GM18951 (cell line): ENCODE measurements around the gene RBM15.

ENCODE experiments used
- POLR2A ChIP-seq: IDR thresholded peaks from 4 replicates; pipeline ENCODE4 v1.6.1; 2011; ENCODE audit warnings: mild to moderate bottlenecking; ENCODE audit not compliant: insufficient read length, insufficient read depth; ENCODE audit errors: extremely low read depth
- in situ Hi-C: fragments of 300-500 bp; cut with MboI; formaldehyde crosslinking; loops from one replicate; pipeline ENCODE4 v1.12.0; 2022; ENCODE audit warnings: low sequenced_read_pairs, mixed read lengths, inconsistent platforms; ENCODE audit not compliant: unreplicated experiment

RBM15 gene, protein sequence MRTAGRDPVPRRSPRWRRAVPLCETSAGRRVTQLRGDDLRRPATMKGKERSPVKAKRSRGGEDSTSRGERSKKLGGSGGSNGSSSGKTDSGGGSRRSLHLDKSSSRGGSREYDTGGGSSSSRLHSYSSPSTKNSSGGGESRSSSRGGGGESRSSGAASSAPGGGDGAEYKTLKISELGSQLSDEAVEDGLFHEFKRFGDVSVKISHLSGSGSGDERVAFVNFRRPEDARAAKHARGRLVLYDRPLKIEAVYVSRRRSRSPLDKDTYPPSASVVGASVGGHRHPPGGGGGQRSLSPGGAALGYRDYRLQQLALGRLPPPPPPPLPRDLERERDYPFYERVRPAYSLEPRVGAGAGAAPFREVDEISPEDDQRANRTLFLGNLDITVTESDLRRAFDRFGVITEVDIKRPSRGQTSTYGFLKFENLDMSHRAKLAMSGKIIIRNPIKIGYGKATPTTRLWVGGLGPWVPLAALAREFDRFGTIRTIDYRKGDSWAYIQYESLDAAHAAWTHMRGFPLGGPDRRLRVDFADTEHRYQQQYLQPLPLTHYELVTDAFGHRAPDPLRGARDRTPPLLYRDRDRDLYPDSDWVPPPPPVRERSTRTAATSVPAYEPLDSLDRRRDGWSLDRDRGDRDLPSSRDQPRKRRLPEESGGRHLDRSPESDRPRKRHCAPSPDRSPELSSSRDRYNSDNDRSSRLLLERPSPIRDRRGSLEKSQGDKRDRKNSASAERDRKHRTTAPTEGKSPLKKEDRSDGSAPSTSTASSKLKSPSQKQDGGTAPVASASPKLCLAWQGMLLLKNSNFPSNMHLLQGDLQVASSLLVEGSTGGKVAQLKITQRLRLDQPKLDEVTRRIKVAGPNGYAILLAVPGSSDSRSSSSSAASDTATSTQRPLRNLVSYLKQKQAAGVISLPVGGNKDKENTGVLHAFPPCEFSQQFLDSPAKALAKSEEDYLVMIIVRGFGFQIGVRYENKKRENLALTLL

DNA sequence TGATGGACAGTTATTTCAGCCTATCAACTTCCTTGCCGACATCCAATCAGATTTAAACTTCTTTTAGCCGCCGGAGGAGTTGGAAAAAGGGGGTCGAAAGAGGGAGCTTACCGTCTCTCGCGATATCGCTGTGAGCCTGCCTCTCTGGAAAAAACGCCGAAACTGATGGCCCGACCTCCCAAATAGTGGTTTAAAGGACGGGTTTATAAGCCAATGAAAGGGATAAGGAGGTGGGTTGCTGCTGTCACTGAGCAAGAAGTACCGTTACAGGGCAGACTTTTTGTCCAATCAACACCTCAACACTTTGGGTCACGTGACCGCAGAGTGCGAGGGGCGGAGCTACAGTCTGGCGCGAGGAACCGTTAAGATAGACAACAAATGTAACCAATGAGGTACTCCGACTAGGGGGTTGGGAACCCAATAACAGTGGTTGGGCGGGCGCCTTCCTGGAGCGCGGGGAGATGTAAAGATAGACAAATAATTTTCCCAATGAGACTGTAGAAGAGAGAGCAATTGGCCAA lies at the start of gene RBM15:
RBM15 (plus strand) TSS at position 492 of the 521 bp plus-strand sequence; CDS start at position 521, 29 bp downstream.
- TF ChIP-seq POLR2A: no peak
- in situ Hi-C loops: no loop called here

DNA sequence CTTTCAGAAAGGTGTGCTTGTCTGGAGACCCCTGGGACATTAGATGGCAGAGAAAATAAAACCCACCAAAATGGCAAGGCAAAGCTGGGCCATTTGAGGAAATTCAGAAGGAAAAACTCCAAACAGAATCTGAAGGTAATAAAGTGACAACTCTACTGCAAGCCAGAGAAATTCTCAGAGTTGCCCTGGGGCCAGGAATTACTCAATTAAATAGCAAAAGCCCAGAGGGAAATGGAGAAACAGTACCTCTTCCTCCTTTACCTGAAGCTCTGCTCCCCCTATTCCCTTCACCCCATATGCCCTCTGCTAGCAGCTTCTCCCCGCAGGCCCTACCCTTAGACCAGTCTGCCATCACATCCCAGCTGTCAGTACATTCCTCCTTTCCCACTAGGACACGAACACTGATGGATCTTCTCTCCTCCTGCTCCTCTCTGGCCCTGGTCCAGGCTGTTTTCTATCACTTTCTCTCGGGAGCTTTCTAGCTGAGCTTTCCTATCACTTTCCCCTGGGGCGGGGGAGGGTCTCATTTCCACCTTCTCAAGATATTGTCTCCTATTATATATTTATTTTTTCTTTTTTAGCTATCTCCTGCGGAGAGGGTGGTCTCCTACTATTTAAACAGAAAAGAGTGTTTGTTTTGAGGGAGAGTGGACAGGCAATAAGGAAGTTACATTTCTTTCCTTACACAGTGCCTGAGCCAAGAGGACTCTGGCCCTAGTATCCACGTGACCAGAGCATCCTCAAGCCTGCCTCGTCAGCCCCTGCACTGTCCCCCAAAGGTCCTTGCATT lies 47.7 kb upstream of the RBM15 start:
- in situ Hi-C loops: no loop called here
- TF ChIP-seq POLR2A: no peak

DNA sequence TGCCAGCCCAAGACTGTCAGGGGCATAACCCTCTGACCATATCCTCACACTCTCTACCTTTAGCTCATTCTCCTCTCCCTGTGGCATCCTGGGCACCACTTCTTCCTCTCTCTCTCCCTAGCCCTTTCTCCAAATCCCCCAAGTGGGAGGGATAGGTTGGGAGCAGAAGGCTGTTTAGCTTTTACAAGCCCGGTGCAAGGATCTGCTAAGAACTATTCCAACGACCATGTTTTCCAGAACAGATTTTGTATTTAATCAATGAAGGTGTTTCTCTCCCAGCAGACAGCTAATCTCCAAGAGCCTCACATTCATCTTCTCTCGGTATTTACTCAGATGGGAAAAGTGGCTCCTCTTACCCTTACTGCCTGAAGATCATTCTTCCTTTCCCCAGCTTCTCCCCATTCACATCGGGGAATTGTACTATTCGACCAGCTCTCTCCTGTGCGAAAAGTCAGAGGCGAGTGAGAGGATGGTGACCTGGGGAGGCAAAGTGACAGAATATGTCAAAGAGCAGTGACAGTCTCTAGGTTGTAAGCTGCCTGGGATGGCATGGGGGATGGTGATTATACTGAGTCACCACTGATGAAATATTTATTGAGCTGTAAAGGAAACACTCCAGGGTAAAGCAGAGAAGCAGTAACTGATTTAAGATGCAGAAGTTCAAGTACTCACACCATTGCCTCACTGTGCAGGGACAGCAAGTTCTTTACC lies 47.0 kb upstream of the RBM15 start:
- TF ChIP-seq POLR2A: no peak
- in situ Hi-C loops: no loop called here

DNA sequence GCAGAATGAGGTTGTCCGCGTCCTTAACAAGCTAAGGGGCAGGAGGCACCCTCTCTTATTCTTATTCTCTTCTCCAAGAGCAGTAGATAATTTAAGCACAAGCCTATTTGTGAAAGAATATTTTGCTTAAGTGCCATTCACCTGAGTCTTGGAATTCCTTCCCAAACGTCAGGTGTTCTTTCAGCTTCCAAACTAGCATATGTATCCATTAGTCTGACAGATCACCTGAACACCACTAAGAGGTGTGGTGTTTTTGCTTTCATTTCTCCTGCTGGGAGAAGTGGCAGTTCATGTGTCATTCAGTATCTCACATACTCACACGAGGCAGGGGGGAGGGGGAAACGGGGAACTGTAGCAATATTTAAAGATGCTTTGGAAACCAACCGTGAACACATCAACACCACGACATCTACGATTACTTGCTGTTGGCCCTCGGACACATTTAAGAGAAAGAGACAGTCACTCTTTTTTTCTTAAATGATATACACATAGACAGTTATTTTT lies 45.5 kb upstream of the RBM15 start:
- TF ChIP-seq POLR2A: no peak
- in situ Hi-C loops: no loop called here

DNA sequence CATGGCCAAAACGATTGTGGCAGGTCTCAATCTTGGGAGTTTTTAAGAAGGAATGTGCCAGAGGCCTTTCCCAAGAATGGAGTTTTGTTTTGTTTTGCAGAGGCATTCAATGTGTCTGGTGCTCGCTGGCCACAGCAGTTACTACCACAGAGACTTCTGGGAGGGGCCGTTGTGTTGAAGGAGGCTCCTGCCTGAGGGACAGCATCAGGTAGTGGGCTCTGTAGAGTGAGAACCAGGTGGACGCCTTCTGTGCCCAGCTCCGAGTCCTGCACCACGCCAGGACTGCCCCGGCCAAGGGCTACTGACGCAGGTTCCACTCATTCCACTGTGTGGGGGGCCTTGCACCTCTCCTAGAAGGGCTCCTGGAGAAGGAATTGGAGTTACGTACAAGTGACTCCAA lies 44.9 kb upstream of the RBM15 start:
- in situ Hi-C loops: no loop called here
- TF ChIP-seq POLR2A: no peak

DNA sequence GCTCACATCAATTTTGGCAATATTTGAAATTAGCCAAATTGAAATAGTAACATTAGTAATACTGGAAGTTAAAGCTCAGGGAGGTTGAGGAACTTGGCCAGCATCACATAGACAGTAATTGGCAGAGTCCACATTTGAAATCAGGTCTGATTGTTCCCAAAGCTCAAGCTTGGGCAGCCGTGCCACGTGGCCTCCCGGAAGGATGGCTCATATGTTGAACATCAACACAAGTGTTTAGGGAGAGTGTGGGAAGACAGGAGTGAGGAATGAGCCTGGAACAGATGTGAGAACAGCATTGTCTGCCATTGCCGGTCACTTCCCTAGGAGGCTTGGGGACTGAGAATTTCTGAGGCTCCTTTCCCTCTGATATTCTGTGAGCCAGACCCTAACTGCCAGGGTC lies 40.2 kb upstream of the RBM15 start:
- in situ Hi-C loops: no loop called here

DNA sequence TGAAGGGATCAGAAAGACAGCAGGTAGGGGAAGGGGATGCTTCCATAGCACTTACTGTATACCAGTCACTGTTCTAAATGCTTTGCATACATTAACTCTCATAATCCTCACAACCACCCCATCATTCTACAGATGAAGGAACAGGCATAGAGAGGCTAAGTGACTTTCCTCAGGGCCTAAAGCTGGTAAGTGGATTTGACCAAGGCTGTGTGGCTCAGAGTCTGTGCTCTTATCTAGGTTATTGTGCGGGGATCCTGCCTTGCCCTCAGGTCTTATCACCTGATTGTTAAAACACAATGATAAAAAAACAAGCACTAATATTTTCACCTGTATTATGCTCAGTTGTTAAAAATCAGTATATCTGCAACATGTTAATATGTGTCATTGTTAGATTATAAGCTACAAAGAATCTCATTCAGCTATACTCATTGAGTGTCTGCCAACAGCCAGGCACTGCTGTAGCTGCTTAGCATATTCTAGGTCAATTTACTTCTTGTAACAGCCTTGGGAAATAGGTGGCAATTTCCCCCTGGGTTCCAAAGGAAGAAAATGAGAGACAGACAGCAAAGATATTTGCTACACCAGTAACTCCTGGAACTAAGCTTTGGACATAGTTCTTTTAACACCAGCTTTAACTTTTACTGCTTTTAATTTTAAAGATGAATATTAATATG lies 38.6 kb upstream of the RBM15 start:
- in situ Hi-C loops: loop anchor here (10.0 kb wide), 1 partner anchor 154 kb away; the partner anchor contains the start of gene PROK1

More for the DNA sequence above, 40.2 kb upstream of the RBM15 start:
- TF ChIP-seq POLR2A: no peak

DNA sequence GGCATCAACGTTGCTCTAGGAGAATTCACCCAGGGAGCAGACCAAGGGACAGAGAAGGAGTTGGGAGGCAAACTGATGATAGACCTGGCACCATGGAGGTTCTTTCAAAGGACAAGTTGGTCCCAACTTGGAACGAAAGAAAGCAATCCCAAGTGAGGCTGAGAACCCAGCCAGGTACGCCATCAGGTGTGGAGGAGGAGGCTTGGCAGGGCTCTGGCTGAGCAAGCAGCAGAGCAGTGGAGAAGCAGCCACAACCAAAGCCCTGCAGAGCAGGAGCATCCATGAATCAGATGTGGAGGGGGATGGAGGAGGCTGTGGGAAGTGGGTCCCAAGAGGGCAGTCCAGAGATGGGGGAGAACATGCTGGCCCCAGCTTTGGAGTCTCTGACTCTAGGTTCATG lies 36.3 kb upstream of the RBM15 start:
- no peak for TF ChIP-seq POLR2A
- in situ Hi-C loops: loop anchor here (10.0 kb wide), 1 partner anchor 152 kb away; the partner anchor contains the start of gene PROK1

More for the DNA sequence above, 38.6 kb upstream of the RBM15 start:
- TF ChIP-seq POLR2A: no peak

DNA sequence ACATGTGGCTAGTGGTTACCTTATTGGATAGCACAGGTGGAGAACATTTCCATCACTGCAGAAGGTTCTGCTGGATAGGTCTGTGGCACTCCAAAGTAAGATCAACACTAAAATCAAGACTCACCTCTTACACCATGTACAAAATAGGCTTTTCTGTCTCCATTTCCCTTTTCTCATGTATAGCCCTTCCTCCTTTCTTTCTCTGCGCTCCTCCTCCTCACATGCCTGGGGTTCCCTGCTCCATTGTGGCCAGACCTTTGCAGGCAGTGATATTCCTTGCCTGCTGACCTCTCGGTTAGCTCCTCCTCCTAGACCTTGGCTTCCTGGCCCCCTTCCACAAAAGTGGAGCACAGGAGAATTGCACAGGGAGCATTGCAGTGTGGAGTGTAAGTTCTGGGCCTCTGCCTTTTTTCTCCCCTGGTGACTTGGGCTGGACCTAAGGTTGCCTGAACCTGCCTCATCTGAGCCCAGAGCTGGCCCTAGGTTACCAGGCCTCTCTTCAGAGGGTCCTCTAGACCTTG lies 33.2 kb upstream of the RBM15 start:
- TF ChIP-seq POLR2A: no peak
- in situ Hi-C loops: loop anchor here (10.0 kb wide), 1 partner anchor 149 kb away; the partner anchor contains the start of gene PROK1

DNA sequence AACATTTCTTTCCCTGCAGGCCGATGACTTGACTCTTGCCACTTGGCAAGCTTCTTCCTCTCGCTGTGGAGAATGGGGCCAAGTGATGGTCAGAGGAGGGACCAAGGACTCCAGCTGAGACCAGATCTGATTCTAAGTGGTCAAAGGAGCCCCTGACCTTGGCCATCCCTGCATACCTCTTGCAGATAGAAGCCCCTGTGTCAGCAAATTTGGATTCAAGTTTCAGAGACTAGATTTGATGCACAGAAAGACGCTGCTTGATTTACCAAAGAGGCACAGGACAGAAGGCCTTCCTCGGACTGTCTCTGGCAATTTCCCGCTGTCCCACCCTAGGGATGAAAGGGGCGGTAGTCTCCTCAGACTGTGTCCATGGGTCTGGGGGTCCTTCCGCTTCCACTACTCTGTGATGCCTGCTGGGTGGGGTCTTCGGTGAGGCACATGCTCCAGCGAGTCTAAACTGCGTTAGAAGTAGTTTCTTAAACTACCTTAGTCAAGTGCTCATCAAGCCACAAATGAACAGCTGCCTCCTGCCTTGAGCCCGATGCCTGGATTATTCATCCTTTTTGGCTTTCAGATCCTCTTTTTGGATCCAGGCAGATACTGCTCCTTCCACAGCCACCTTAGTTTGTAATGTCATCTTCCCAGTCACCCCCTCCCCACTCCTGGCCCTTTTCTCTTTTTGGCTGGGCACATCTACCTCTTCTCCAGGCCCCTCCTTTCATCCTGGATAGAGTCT lies 31.8 kb upstream of the RBM15 start:
- in situ Hi-C loops: loop anchor here (10.0 kb wide), 1 partner anchor 147 kb away; the partner anchor contains the start of gene PROK1
- TF ChIP-seq POLR2A: no peak

DNA sequence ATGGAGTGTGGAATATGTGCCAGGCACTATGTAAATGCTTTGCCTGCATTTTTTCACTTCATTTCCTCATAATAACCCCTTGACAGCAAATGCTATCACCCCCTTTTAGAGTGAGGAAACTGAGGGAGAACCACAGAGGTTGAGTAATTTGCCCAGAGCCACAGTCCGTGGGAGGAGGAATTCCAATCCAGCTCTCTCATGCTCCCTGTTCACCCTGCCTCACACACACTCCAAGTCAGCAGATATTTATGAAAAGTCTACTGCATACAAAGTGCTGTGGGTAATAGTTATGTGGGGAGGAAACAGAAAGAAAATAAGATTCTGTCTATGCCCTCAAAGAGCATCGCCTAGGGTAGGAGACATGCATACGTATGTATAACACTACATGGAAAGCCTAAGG lies 30.9 kb upstream of the RBM15 start:
- in situ Hi-C loops: loop anchor here (10.0 kb wide), 1 partner anchor 147 kb away; the partner anchor contains the start of gene PROK1
- no peak for TF ChIP-seq POLR2A
